HG03439 (cell line): ENCODE results near the gene ERG.

Experiments used
- ATAC-seq: cut with Tn5 transposase; IDR thresholded peaks from one replicate; pipeline ENCODE4 v1.9.1; 2021; ENCODE audit warnings: mild to moderate bottlenecking, moderate library complexity; ENCODE audit not compliant: unreplicated experiment

Gene ERG

DNA sequence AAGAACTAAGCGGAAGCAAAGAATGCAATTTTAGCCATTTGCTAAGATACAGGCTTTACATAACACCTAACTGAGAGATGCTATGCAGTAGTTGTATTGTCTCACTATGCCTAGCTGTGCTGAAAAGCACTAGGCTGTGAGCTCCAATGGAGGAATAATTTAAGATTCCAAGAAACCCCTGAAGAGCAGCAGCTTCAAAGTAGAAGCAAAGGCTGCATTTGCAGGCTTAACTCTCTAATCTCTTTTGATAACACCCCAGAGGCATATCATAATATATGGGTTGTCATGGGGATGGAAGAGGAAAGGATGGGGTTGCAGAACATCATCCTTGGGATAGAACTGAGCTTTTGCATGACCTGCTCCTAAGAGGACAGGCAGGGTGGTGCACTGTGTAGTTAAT is 102.0 kb downstream of the ERG start:
- ATAC-seq = no peak

DNA sequence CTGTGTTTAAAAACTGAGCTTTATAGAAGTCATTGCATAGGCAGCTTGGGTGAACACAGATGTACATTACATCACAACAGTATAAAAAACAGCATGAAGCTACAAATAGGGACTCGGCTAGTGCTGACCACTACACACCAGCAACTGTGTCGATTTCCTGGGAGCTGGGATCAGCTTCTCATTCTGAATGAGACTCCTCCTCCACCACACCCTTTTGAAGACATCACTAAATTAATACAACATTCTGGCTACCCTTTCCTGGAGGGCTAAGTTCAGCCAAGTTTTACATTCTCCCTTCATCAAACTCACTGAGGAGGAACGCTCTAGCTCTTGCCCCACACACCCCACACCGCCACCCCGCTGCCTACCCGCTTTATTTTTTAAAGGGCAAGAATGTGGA is 102.7 kb downstream of the ERG start:
- ATAC-seq = no peak

DNA sequence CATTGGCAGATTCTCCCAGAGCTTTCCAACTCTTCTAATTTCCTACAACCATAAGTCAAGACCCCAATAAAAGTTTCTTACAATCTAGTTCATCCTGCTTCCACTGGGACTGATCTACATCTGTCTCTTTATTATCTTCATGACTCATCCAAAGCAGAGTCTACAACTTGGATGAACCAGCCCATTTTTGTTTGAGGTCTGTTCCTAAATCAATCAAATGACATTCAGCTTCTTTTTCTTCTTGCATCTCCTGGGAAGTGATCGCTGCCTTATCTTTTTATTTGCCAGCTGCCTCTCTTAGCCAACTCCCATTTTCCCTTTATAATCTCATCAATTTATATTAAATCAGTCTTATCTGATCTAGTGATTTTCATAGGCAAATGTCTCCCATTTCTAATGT is 105.6 kb downstream of the ERG start:
- ATAC-seq = no peak

DNA sequence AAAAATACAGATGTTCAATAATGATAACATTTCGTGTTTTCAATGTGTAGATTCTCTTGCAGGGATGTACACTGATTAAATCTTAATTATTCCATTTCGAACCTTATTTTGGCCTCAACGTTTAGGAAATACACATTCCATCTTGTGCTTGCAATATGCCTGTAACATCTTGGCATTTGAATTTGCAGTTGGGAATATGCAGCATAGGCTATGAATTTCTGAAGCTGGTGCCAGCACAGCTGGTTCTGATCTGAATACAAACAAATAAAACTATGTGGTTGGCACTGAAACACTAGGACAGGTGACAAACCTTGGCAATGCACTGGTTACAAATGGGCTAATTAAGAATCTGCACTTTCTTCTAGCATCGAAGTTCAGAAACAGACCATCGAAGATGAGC is 108.4 kb downstream of the ERG start:
- ATAC-seq = no peak

DNA sequence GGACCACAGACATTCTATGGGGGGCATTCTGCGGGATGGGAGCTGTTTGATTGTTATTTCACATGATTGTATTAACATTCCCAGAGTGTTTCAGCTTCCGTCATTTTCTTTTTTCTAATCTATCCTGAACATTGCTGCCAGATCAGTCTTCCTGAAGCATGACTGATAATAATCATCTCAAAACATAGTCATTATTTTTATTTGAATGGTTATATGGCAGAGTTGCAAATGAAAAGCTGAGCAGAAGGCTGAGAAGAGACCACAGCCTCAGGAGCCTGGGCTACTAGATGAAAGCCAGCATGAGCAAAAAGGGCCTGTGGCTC is 109.0 kb downstream of the ERG start:
- ATAC-seq = no peak

DNA sequence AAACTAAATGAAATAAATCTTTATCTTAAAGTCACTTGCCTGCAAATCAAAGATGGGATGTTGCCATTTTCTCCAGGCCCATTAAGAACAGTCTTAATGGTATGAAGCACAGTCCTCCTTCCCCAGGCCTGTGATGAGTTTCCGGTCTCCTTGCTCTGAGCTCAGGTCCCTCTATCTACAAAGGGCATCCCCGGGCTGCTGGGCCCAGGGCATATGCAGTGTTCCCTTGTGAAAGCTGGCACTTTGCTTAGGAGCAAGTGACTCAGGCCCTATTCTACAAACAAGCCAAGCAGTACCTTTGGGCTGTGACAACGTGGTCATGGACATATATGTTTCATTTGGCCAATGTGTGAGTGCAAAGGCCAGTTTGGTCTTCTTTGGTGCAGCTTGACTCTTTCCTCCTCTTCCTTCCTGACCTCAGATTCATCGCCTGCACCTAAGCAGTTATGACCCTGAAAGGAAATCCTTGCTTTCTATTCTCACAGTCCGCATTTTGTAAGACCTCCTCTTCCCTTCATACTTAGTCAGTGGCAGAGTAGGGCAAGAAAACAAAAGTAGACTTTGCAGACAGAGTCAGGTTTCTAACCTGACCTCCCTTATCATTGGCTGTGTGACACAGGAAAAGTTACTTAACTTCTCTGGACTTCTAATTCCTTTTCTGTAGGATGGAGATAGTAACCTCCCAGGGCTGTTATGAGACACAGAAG is 109.5 kb downstream of the ERG start:
- no peak for ATAC-seq

DNA sequence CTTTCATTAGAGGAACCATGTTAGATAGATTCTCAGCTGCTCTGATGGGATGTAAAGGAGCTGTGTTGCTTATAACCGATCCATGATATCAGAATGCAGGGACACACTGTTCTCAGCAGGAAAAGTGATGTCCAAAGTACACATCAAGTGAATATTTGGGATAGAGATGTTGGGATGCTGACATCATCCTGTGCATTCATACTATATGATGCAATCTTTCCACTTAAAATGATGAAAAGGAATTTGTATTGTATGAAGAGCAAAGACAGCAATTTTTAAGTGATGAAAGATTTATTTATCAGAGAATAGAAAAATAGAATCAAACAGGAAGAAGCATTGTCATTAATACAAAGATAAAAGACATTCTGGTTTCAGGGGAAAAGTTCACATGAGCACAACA is 110.1 kb downstream of the ERG start:
- no peak for ATAC-seq

DNA sequence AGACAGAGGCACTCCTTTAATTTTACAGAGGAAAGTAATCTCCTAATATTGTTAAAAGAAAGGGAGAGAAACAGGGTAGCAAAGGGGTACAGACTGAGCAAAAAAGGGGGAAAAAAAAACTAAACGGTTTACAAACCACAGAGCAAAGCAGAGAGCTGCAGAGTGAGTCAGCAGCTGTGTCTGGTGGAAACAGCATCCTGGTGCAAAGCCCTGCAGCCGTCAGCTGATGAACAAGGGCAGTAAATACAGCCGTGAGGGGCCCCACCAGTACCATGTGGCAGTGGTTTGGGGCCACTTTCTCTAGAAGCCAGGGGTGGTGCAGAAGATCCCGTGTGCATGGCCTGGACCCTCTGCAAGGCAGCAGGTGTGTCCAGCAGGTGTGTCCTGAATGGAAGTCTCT is 111.3 kb downstream of the ERG start:
- no peak for ATAC-seq

DNA sequence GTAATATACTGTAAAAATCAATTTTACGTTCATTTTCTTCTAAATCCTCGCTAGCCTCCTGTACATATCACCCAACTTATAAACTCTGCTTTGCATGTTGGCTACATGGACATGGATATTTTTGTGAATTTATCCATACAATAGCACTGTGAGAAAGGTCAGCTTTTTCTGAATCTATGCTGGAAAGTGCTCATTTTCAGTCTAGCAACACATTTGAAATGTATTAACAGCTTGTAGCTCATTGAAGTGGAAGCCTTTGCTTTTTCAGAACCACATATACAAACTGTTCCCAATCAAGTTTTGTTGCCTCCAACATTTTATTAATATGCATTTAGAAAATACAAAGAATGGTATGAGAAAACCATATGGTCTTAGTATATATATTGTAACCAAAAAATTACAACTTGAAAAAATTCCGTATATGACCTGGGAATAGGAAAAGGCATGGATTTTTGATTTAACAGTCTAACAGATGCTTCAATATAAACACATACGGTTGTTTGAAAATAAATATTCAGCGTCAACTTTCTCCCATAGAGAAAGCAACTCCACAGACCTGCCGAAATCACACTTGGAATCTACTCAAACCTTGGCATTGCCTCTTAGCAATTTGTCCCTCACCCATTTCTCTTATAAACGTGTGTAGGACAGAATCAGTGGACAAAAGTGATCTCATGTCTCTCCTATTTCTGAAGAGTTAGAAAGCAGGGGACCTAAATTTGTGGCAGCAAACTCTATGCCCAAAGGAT is 112.7 kb downstream of the ERG start:
- ATAC-seq = no peak

DNA sequence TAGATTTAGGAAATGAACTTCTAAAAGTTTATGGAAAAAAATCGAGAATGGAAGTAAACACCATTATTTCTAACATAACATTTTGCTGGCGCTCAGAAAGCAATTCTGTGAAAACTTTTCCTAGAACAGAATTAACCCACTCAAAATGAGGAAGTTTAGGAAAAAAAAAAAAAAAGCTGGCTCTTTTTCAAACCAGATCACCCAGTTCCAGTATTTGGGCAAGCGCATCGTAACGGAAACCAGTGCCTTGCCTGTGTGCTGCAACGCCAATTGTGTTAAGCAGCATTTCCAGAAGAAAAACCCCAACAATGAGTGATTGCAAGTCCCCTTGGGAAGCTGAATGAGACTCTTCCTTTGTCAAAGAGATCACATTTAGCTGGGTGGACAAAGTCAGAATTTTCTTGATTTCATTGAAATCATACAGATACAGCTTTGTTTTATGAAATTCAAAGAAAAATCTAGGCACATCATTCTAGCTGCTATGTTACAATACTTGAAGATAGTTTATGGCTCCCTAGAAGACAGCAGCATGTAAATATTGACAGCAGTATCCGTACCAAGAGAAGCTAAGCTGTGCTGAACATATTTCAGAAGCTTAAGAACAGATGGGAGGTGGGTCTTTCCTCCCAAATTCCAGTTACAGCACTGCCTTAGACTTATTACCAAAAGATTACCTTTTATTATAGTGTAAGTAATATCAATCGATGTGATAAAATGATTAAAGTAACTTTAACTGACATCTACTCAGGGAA is 113.4 kb downstream of the ERG start:
- ATAC-seq = no peak

DNA sequence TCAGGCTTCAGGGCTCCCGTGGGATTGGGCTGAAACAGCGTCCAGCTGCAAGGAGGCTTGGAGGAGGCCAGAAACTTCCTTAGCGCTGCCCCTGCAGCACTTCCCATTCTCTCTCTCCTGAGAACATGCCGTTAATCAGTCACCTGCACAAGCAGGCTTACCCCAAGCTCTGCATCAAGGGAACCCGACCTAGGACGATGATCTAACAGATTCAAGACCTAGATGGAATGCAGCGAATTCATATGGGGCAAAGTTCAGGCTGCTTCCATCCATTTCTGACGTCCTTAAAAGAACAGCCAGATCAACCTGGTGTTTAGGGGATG is 114.1 kb downstream of the ERG start:
- ATAC-seq = no peak

DNA sequence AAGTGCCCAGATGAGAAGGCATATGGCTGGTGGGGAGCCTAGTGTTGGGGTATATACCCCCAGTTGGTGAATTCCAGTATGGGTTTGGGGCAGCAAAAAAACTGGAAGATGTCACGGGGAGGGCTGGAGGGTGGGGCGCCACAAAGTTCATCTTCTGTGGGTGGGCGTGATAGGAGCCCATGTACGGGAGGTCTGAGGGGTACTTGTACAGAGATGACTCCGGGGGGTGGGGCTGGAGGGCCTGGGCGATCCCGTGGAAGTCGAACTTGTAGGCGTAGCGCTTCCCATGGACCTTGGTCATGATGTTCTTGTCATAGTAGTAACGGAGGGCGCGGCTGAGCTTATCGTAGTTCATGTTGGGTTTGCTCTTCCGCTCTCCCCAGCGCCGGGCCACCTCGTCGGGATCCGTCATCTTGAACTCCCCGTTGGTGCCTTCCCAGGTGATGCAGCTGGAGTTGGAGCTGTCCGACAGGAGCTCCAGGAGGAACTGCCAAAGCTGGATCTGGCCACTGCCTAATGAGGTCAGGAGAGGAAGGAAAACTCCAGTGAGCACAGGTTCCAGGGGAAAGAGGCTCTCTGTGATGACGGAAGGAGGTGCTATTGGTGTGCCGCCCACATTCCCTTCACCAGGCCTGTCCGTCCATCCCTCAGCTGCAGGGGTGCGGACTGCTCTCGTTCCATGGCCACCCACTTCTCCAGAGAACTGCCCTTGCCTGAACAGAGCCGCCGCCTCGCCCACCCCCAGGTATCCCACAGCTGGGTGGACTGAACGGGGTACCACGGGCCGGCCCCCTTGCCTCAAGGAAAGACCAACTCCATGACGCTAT is 114.7 kb downstream of the ERG start:
- no peak for ATAC-seq

DNA sequence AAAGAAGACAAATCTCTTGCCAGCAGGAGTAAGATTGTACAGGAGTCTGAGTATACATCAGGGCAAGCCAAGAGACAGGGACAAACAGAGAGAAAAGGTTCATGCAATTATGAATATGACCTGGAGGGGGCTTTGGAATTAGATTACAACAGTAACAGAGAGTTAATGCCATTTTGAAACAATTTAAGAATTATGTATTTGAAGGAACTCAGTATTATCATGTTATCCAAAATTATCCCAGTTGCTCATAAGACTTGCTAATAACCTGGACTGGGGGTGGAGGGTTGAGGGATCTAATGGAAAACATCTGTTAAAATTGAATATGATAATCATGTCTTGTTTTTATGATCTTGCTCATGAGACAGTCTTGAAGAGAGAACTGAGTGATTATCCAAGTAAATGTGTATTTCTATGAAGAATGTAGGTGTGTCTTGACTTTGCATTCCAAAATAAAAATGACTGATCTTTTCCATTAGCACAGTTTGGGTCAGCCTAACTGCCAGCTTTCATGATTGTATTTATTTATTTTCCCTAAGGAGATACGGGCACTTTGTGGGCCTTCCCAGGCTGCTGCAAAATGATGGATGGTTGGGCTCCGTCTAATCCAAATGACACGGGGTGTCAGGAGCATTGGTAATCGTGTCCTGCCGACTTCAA is 117.7 kb downstream of the ERG start:
- no peak for ATAC-seq

DNA sequence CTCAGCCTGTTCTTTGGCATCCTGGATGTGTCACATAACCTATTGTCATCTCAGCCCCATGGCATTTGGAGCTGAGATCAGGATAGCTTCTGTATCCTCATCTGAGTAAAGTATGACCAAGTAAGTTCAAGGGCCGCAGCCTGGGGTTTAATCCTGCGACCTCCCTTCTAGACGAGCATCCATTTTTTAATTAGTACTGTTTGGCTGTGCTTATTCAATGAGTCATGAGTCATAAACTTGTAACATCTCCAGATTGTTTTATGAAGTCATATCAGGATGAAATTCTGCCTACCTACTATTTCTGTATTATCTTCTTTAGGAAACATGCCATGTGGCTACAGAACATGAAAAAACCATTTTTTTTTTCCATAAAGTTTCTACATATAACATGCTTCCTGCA is 119.1 kb downstream of the ERG start:
- no peak for ATAC-seq

DNA sequence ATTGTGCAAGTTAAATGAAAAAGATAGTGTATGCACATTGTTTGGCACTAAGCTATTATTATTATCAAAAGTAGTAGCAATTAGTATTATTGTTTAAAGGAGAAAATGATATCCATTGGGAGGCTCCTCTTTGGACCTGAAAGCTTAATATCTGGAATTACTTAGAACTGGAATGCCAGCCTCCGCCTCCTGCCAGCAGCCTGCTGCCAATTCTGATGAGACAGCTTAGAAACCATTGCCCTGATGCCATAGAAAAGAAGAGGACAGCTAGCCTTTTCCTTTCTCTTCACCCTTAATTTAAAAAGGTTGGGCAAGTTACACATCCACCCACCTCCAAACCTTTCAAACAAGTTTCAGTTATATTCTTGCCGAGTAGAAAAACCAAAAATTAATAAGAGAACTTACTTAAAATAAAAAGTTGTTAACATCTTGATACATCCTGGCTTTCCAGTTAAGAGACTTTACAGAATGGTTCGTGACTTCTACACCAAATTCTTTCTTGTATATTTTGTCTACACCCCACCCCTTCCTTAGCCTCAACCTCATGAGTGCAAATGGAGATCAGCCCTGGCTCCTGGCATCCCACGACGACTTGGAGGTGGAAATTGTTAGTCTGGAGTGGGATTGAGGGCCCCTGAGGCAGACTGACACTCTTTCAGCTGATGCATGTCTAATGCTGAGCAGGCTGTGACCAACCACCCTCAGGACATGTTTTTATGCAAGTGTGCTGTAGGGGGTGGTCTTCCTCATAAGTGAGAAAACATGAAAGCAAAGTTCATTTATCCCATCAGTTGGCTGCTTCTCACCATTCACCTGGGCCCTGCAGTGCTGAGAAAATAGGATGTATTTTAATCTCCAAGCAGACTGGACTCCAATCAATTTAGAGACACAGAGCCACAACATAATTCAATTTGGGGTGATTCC is 120.8 kb downstream of the ERG start:
- no peak for ATAC-seq

DNA sequence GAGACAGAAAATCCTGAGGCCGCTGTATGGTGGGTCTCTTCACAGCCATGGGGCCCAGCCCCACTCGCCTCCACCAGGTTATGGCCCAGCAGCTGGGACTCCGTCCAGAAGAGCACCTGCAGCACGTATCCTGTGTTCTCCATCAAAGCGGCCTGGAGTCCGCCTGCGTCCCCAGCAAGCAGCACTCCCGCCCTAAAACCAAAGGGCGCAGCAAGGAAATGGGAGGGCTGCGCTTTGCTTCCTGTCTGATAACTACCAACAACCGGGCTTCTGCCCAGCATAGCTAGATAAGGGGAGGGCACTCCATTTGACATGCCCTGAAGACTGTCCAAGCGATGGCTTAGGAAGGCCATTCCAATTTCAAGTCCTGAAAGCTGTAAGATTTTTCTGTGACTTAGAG is 121.6 kb downstream of the ERG start:
- no peak for ATAC-seq

DNA sequence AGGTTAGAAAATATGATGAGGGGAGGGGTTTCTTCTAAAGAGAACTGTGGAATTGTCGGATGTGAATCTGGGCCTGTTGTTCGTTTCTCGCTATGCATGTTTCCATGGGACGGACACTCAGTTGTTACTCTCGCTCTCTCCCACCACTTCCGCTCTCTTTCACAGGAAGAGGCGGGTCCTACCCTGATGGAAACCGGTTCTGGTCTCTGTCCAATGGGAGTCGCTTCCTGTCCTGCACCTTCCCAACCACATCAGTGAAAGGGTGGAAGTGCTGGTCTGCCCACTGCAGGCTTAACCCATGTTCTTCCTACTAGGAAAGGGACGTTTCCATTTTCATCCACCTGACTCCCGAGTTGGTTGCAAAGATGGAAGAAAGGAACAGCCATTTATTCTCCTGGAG is 122.0 kb downstream of the ERG start:
- ATAC-seq = no peak

DNA sequence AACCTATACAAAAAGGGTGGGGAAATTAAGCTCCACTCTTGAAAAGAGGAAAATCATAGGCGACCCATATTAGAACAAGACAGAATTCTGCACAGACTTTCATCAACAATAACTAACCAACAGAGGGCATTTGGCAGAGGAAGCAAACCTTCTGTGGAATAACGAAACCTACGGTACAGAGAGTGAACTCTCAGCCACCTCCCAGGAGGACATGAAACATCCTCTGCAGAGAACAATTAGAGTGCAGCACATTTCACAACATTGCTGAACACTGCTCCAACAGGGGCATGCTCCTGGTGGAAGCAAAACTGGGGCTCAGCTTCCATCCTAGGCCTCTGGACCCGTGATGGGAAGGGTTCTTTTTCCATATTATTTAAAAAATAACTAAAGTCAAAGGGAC is 130.6 kb downstream of the ERG start:
- ATAC-seq = no peak

DNA sequence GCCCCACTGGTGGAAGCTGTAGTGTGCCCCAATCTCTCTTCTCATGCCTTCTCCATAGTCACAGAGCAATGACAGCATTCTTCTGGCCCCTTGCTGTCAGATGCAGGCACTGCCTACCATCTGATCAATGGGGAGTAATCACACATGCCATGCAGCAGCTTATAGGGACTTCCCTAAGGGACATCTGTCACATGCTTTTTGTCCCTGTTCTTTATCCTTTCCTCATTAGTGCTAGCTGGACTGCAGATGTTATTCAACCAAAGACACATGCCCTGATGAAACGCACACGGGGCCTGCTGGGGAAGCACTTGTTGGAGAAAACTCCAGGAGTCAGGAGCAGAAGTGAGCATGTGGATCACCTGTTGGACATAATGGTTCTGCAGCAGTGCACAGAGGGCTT is 132.8 kb downstream of the ERG start:
- no peak for ATAC-seq

DNA sequence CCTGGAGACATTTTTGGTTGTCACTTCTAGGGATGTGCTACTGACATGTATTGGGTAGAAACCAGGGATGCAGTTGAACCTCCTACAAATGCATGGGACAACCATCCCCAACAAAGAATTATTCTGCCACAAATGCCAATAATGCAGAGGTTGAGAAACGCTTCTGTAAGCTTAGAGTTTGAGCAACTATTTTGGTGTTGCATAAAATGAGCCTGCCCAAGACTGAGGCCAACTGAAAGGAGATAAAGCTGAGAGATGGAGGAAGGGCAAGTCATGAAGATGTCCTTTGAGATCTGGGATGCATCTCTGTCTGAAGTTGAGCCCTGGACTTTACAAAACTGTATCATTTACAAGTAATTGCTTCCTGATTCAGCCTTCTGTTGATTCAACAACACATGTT is 134.6 kb downstream of the ERG start:
- ATAC-seq = no peak
